DND-41 (cell line): Measurements from ENCODE around the gene TRPC4.

ENCODE experiments used
- ATAC-seq: fragments of 200-7000 bp; cut with Tn5 transposase; 3 replicates; pipeline ENCODE4 v1.9.1; 2021; ENCODE audit warnings: low read depth; ENCODE audit not compliant: insufficient read depth
- DNase-seq: peaks from one replicate; pipeline ENCODE4 v3.0.0-alpha.2; 2020
- H2AFZ ChIP-seq: 2 replicates; pipeline ENCODE4 v1.6.0; 2012; ENCODE audit warnings: low read depth, low read length
- H3K27ac ChIP-seq: 2 replicates; pipeline ENCODE4 v1.5.1; 2012; ENCODE audit warnings: low read length, inconsistent platforms
- H3K27me3 ChIP-seq: fragments of 200-600 bp; sonication (generic); 2 replicates; pipeline ENCODE4 v1.6.0; 2012; ENCODE audit warnings: low read length, mild to moderate bottlenecking, inconsistent platforms; ENCODE audit not compliant: insufficient read depth, poor library complexity
- H3K36me3 ChIP-seq: 2 replicates; pipeline ENCODE4 v1.5.1; 2012; ENCODE audit warnings: low read length, inconsistent platforms; ENCODE audit not compliant: insufficient read depth
- H3K4me1 ChIP-seq: 2 replicates; pipeline ENCODE4 v1.5.1; 2012; ENCODE audit warnings: mild to moderate bottlenecking, low read length; ENCODE audit not compliant: insufficient read depth
- H3K4me2 ChIP-seq: 2 replicates; pipeline ENCODE4 v1.6.0; 2012; ENCODE audit warnings: mild to moderate bottlenecking, moderate library complexity, low read length, inconsistent platforms; ENCODE audit not compliant: insufficient read depth
- H3K4me3 ChIP-seq, 2 experiments: fragments of 200-600 bp in 1 of 2; shearing (Covaris generic) in 1 of 2; 2 replicates each; pipeline ENCODE4 v1.5.1; 2012 to 2016; ENCODE audit warnings: inconsistent platforms in 2 of 2, low read length in 2 of 2, mild to moderate bottlenecking in 2 of 2, low read depth in 1 of 2, moderate library complexity in 1 of 2
- H3K79me2 ChIP-seq: 2 replicates; pipeline ENCODE4 v1.6.0; 2012; ENCODE audit warnings: low read length, inconsistent platforms; ENCODE audit not compliant: insufficient read depth
- H3K9ac ChIP-seq: 2 replicates; pipeline ENCODE4 v1.6.0; 2012; ENCODE audit warnings: low read depth, mild to moderate bottlenecking, inconsistent platforms, low read length, moderate library complexity
- H3K9me3 ChIP-seq: 2 replicates; pipeline ENCODE4 v1.5.1; 2012; ENCODE audit warnings: low read length, moderate library complexity, mild to moderate bottlenecking, inconsistent platforms; ENCODE audit not compliant: insufficient read depth, severe bottlenecking
- H4K20me1 ChIP-seq: 2 replicates; pipeline ENCODE4 v1.6.0; 2012; ENCODE audit warnings: low read length; ENCODE audit not compliant: insufficient read depth
- EZH2 ChIP-seq: IDR thresholded peaks from 3 replicates; pipeline ENCODE4 v1.6.1; 2012; ENCODE audit warnings: borderline replicate concordance, low read depth, mild to moderate bottlenecking, moderate library complexity, low read length, inconsistent platforms; ENCODE audit not compliant: severe bottlenecking
- TF ChIP-seq, protein P1 (sequence below): IDR thresholded peaks from 2 replicates; pipeline ENCODE4 v1.5.1; 2012; ENCODE audit warnings: borderline replicate concordance, low read length, moderate library complexity, mild to moderate bottlenecking; ENCODE audit not compliant: poor library complexity, severe bottlenecking; ENCODE audit errors: extremely low read depth

TRPC4 gene

DNA sequence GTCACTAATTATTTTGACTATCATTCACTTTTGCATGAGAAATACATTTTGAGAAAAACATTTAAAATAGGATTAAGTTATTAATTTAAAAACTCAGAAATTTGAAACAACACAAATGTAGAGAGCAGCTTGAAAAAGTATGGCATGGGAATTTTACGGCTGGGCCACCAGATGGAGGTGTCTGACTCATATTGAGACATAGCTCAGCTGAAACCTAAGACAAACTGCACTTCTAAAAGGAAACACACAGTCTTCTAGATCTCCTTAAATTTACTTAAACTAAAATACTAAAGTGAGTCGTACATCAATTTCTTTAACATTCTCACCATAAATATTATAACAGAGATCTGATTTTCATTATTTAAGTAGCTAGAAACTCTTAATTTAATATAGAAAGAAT is 229.1 kb downstream of the TRPC4 start:
- no peak for ATAC-seq

DNA sequence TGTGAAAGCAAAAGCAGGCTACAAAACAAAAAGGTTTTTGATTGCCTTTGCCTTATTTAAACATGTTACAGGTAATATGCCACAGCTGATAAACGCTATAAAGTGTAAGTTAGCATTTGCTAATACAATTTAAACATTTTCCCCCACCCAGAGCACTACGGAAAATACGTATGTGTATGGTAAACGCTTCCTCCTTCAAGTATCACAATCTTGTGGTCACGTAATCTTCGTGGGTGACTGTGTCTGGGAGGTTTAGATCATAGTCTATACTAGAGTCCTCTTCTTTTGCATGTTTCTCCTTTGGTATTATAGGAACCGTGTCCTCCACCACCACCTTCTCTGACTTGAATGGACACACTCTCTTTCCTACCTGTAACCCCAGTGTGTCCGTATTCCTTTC is 232.9 kb downstream of the TRPC4 start:
- H3K4me1 ChIP-seq, result no peaks in the 10 kb centered on the region
- no peaks in the 10 kb centered on the region for H3K27me3 ChIP-seq
- H3K36me3 ChIP-seq, result no peaks in the 10 kb centered on the region
- H3K9me3 ChIP-seq, result no peaks in the 10 kb centered on the region
- no peak for DNase-seq
- no peaks in the 10 kb centered on the region for H3K79me2 ChIP-seq
- no peak overlapping the region for H3K4me2 ChIP-seq
- no peak for TF ChIP-seq EZH2
- TF ChIP-seq, protein P1, sequence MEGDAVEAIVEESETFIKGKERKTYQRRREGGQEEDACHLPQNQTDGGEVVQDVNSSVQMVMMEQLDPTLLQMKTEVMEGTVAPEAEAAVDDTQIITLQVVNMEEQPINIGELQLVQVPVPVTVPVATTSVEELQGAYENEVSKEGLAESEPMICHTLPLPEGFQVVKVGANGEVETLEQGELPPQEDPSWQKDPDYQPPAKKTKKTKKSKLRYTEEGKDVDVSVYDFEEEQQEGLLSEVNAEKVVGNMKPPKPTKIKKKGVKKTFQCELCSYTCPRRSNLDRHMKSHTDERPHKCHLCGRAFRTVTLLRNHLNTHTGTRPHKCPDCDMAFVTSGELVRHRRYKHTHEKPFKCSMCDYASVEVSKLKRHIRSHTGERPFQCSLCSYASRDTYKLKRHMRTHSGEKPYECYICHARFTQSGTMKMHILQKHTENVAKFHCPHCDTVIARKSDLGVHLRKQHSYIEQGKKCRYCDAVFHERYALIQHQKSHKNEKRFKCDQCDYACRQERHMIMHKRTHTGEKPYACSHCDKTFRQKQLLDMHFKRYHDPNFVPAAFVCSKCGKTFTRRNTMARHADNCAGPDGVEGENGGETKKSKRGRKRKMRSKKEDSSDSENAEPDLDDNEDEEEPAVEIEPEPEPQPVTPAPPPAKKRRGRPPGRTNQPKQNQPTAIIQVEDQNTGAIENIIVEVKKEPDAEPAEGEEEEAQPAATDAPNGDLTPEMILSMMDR, result no peak
- ATAC-seq, result no peak
- H3K27ac ChIP-seq, result no peak overlapping the region
- H2AFZ ChIP-seq, result no peak overlapping the region
- H3K9ac ChIP-seq, result no peak overlapping the region
- no peaks in the 10 kb centered on the region for H4K20me1 ChIP-seq
- H3K4me3 ChIP-seq, result no peak overlapping the region

More for the DNA sequence above, 229.1 kb downstream of the TRPC4 start:
- Histone ChIP-seq H3K27me3 (no peaks in the 10 kb centered on the region), H3K9ac (no peak overlapping the region), H3K4me3 (no peak overlapping the region), H3K27ac (no peak overlapping the region), H3K9me3 (no peaks in the 10 kb centered on the region), H3K4me2 (no peak overlapping the region), H3K36me3 (no peaks in the 10 kb centered on the region), H4K20me1 (no peaks in the 10 kb centered on the region), H2AFZ (no peak overlapping the region), H3K4me1 (no peaks in the 10 kb centered on the region), H3K79me2 (no peaks in the 10 kb centered on the region)
- no peak for DNase-seq
- TF ChIP-seq EZH2, result no peak
- TF ChIP-seq, protein P1, result no peak

DNA sequence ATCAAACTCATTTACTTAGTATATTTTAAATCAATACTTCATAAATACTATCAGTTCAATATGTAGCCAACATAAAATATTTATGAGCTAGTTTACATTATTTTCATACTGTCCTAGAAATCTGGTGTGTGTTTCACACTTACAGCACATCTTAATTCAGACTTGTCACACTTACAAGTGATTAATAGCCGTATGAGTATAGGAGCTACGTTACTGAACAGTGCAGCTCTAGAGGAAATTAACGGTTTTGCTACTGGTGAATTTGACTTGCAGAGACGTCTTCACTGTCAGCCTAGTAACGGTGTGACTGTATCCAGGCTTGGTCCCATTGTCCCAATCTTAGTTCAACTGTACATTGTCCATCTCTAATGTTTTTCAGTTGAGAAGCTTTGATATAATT is 237.3 kb downstream of the TRPC4 start:
- TF ChIP-seq, protein P1, result no peak
- no peak for TF ChIP-seq EZH2
- H3K4me2 ChIP-seq, result no peak overlapping the region
- no peak overlapping the region for H3K27ac ChIP-seq
- H3K9ac ChIP-seq, result no peak overlapping the region
- DNase-seq, result no peak
- no peaks in the 10 kb centered on the region for H3K4me1 ChIP-seq
- H3K79me2 ChIP-seq, result no peaks in the 10 kb centered on the region
- H3K4me3 ChIP-seq, result no peak overlapping the region
- H3K9me3 ChIP-seq, result no peaks in the 10 kb centered on the region
- H3K36me3 ChIP-seq, result no peaks in the 10 kb centered on the region
- no peak for ATAC-seq
- H2AFZ ChIP-seq, result no peak overlapping the region
- no peaks in the 10 kb centered on the region for H3K27me3 ChIP-seq
- H4K20me1 ChIP-seq, result no peaks in the 10 kb centered on the region

DNA sequence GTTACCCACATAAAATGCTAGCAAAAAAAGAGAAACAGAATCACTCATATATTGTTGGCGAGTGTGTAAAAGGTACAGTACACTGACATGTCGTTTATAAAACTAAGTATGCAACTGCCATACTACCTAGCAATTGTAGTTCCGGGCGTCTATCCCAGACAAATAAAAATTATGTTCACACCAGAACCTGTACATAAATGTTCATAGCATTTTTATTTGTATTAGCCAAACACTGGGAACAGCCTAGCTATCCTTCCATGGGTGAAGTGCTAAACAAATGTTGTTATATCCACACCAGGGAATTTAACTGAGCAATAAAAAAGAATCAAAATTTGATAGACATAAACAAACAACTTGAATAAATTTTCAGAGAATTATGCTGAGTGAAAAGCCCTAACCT is 242.1 kb downstream of the TRPC4 start:
- no peak overlapping the region for H3K4me2 ChIP-seq
- no peak overlapping the region for H3K9ac ChIP-seq
- TF ChIP-seq EZH2, result no peak
- TF ChIP-seq, protein P1, result no peak
- DNase-seq, result no peak
- no peaks in the 10 kb centered on the region for H3K36me3 ChIP-seq
- no peaks in the 10 kb centered on the region for H3K27me3 ChIP-seq
- H4K20me1 ChIP-seq, result no peaks in the 10 kb centered on the region
- H3K27ac ChIP-seq, result no peak overlapping the region
- no peak overlapping the region for H3K4me3 ChIP-seq
- no peaks in the 10 kb centered on the region for H3K9me3 ChIP-seq
- no peaks in the 10 kb centered on the region for H3K4me1 ChIP-seq
- no peak overlapping the region for H2AFZ ChIP-seq
- ATAC-seq, result no peak
- H3K79me2 ChIP-seq, result no peaks in the 10 kb centered on the region
